ENCODE measurements around the gene SMIM35.

The SMIM35 gene

DNA sequence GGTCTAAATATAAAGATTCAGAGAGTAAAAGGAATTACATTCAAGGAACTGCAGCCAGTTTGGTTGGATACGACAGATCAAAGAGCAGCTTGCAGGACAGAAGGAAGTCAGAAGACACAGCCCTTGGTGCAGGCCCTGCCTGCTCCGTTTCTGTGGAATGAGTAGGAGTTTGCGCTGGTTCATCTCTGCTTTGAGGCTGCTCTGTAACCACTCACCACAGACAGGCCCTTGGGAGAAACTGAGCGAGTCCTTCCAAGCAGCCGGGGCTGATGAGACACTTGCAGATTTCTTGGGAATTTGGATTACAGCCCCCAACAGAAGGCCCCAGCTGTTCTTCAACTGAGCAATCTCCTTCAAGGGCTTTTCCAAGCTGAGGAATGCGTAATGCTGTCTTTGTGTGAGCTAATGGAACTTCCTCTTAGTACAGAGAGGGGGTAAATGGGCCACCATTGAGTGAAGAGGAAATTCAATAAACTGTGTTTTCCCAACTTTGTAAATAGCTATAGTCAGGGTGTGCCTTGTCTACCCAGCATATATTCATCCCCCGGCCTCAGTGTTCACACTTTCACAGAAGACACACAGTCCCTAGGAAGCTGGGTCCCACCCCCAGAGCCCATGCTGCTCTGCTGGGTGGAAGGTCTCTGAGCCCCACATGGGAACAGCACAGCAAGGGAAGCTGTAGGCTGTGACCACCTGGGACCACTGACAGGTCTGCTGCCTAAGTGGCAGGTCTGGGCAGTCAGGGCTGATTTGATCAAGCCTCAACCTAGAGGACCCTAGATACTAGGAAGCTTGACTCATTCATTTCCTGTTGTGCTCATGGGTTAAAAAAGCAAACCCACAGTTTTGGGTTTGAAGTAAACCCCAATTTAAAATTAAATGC lies 84.0 kb downstream of the SMIM35 start:
- peak; percentile 33 for DNase-seq (ENCODE audit: low read depth)

- DNase-seq (ENCODE audit: low read depth): peak; percentile 43
Observed at GRCh38 chr11:118002010-118002540, 84.7 kb downstream of the SMIM35 start.

- no peak for DNase-seq (ENCODE audit: low read depth)
Observed at GRCh38 chr11:118001494-118001971, 85.2 kb downstream of the SMIM35 start.

DNA sequence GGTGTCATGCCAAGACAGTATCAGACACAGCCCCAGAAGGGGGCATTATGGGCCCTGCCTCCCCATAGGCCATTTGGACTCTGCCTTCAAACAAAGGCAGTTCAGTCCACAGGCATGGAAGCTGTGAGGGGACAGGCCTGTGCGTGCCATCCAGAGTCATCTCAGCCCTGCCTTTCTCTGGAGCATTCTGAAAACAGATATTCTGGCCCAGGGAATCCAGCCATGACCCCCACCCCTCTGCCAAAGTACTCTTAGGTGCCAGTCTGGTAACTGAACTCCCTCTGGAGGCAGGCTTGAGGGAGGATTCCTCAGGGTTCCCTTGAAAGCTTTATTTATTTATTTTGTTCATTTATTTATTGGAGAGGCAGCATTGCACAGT lies 85.9 kb downstream of the SMIM35 start:
- DNase-seq (ENCODE audit: low read depth): no peak

DNA sequence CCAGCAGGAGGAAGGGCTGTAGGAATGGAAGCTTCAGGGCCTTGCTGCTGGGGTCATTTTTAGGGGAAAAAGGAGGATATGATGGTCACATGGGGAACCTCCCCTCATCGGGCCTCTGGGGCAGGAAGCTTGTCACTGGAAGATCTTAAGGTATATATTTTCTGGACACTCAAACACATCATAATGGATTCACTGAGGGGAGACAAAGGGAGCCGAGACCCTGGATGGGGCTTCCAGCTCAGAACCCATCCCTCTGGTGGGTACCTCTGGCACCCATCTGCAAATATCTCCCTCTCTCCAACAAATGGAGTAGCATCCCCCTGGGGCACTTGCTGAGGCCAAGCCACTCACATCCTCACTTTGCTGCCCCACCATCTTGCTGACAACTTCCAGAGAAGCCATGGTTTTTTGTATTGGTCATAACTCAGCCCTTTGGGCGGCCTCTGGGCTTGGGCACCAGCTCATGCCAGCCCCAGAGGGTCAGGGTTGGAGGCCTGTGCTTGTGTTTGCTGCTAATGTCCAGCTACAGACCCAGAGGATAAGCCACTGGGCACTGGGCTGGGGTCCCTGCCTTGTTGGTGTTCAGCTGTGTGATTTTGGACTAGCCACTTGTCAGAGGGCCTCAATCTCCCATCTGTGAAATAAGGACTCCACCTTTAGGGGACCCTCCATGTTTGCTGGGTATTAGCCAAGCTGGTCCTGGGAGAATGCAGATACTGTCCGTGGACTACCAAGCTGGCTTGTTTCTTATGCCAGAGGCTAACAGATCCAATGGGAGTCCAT lies 86.5 kb downstream of the SMIM35 start:
- no peak for DNase-seq (ENCODE audit: low read depth)

DNA sequence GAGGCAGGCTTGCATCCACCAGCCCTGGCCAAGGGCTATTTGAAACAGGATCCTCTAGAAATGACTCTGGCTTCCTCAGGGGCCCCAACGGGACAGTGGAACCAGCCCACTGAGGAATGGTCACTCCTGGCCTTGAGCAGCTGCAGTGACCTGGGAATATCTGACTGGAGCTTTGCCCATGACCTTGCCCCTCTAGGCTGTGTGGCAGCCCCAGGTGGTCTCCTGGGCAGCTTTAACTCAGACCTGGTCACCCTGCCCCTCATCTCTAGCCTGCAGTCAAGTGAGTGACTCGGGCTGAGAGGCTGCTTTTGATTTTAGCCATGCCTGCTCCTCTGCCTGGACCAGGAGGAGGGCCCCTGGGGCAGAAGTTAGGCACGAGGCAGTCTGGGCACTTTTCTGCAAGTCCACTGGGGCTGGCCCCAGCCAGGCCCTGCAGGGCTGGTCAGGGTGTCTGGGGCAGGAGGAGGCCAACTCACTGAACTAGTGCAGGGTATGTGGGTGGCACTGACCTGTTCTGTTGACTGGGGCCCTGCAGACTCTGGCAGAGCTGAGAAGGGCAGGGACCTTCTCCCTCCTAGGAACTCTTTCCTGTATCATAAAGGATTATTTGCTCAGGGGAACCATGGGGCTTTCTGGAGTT lies 87.3 kb downstream of the SMIM35 start:
- no peak for DNase-seq (ENCODE audit: low read depth)

DNA sequence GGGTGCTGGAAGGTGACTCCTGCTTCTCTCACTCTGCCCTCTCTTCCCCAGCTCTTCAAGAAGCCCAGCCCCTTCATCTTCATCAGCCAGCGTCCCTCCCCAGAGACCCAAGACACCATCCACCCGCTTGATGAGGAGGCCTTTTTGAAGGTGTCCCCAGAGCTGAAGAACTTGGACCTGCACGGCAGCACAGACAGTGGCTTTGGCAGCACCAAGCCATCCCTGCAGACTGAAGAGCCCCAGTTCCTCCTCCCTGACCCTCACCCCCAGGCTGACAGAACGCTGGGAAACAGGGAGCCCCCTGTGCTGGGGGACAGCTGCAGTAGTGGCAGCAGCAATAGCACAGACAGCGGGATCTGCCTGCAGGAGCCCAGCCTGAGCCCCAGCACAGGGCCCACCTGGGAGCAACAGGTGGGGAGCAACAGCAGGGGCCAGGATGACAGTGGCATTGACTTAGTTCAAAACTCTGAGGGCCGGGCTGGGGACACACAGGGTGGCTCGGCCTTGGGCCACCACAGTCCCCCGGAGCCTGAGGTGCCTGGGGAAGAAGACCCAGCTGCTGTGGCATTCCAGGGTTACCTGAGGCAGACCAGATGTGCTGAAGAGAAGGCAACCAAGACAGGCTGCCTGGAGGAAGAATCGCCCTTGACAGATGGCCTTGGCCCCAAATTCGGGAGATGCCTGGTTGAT lies 88.0 kb downstream of the SMIM35 start:
- no peak for DNase-seq (ENCODE audit: low read depth)

- DNase-seq (ENCODE audit: low read depth): no peak
Observed at GRCh38 chr11:117997823-117998579, 88.8 kb downstream of the SMIM35 start.

- no peak for DNase-seq (ENCODE audit: low read depth)
Observed at GRCh38 chr11:117997406-117997805, 89.4 kb downstream of the SMIM35 start.

DNA sequence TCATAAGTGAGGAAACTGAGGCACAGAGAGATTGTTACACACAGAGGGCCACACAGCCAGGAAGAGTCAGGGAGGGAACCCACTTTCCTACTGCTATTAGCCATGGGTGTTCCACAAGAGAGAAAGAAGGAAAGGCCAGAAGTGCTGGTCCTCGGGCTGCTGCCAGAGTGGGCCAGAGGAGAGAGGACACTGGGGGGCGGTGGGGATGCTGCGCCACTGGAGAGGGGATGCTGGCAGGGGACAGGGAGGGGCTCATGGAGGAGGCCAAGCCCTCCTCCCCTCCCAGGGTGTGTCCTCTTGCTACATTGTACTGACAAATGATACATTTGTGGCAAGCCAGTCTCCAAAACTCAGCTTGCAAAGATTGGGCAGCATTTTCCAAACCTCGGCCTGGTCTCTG lies 90.7 kb downstream of the SMIM35 start:
- no peak for DNase-seq (ENCODE audit: low read depth)

GRCh38 chr11:117995472-117995871 lies 91.3 kb downstream of the SMIM35 start:
- no peak for DNase-seq (ENCODE audit: low read depth)

DNA sequence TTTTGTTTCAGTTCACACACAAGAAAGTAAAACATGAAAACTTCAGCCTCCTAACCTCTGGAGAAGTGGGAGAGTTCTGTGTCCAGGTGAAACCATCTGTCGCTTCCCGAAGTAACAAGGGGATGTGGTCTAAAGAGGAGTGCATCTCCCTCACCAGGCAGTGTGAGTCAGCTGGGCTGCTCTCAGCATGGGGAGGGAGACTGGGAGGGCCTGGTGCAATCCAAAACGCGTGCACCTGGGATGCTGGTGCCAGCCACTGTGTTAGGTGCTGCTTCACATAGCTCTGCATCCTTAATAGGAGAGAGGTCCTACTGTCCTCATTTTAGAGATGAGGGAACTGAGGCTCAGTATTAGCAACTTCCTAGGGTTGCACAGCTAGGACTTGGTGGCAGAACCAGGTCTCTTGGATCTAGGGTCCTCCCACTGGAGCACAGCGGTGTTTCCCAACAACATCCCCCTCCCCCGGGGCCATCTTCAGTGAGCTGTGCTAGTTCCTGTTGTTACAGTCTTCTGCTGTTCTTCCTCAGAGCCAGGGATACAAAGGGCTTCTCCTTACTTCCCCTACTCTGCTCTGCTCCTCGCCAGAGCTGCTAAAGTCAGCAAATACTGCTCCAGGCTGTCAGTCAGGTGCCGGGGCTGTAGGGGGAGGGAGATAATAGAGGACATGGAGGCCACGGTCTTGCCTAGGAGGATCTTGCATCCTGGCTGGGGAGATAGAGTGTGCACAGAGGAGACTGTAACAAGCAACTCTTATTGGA lies 92.6 kb downstream of the SMIM35 start:
- no peak for DNase-seq (ENCODE audit: low read depth)

DNA sequence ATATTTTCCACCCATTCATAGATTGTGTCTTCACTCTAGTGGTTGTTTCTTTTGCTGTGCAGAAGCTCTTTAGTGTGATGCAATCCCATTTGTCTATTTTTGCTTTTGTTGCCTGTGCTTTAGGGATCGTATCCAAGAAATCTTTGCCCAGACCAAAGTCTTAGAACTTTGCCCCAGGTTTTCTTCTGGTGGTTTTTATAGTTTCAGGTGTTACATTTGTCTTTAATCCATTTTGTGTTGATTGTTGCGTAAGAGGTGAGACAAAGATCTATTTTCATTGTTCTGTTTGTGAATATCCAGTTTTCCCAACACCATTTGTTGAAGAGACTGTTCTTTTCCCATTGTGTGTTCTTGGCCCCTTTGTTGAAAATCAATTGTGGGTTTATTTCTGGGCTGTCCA lies 94.1 kb downstream of the SMIM35 start:
- no peak for DNase-seq (ENCODE audit: low read depth)

- no peak for DNase-seq (ENCODE audit: low read depth)
Observed at GRCh38 chr11:117992136-117992535, 94.6 kb downstream of the SMIM35 start.

- DNase-seq (ENCODE audit: low read depth): no peak
Observed at GRCh38 chr11:117989351-117990102, 97.2 kb downstream of the SMIM35 start.

DNA sequence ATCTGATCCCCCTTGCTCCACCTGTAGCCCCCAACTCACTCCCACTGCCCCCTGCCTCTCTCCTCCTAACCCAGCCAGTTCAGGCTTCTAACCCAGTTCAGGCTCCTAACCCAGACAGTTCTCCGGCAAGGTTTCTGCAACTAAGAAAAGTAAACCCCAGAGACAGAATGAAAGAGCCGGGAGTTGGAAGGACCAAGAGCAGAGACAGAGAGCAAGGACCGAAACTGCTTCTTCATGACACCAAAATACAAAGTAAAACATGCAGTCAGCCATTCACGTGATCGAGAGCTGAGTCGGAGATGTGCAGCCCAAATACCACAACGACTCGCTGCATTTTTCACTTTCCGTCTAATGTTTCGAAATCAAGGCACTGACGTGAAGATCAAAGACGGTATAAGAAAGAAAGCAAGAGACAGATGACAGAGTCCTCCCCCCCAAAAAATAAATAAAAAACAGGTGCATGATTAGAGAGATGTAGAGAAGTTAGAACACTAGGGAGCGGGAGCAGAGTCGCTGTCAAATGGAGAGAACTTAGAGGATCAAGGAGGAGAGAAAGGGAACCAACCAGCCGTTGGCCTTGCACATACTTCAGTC lies 99.7 kb downstream of the SMIM35 start:
- peak; percentile 50 for DNase-seq (ENCODE audit: low read depth)

GRCh38 chr11:117985953-117986887 lies 100.5 kb downstream of the SMIM35 start, which contains the start of gene IL10RA:
IL10RA (plus strand) TSS chr11:117986394; CDS start chr11:117986468, 74 bp downstream.
- peak; percentile 78 for DNase-seq (ENCODE audit: low read depth)

GRCh38 chr11:117984476-117984875 lies 102.3 kb downstream of the SMIM35 start:
- DNase-seq (ENCODE audit: low read depth): no peak
